ENCODE results near the gene APBB1. TPM values are rescaled to one million over a fixed set of nuclear protein-coding genes. Genes with fewer than 3 reads are reported as not detected.

Gene APBB1
- total and polyA plus RNA-seq, 2 of the 4 experiments (the other 2 are of a cell fraction): 39.4 to 44.1 TPM

DNA sequence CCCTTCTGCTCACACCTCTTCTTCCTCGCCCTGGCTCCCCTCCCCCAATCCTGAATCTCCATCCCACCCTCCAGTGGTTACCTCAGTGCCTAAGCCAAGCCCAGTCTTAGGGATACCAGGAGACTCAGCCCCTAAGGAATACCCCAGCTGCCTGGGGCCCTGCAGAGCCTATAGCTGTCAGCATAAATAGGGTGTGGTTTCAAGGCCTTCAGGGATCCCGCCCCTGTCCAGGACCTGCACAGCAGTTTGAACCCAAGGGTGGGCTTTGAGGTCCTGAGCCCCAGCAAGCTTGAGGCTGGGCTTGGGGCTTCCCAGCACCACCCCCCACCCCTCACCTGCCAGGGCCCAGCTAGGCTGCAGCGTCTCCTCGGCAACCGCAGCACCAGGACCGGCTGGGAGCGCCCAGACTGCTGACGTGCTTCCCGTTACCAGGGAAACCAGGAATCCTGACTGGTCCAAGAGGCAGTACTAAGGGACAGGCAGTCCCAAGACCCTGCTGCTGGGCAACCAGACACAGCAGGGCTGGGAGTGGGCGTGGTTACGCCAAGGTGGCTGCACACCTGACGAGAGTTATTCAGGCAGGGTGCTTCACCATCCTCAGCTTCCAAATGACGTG is 13.7 kb downstream of the APBB1 start:
- in situ Hi-C loops (cut with MboI; ENCODE audit: low sequenced_read_pairs) (no loop called here), dilution Hi-C loops (cut with HindIII; ENCODE audit: low sequenced_read_pairs, unreplicated experiment) (no loop called here), intact Hi-C loops (cut with micrococcal nuclease) (no loop called here)
- H3K4me2 ChIP-seq (ENCODE audit: low read depth, low read length): no peak overlapping the region
- H3K18ac ChIP-seq (ENCODE audit: low read depth, low read length): no peak overlapping the region
- POLR2A ChIA-PET (ENCODE audit: unreplicated experiment): no interaction called here
- H2AK5ac ChIP-seq (ENCODE audit: low read depth, low read length): no peak overlapping the region
- no peak overlapping the region for H3K14ac ChIP-seq (replicated peaks; ENCODE audit: low read depth, low read length)
- no peaks in the 10 kb centered on the region for H3K9me3 ChIP-seq (ENCODE audit: control insufficient read depth, insufficient read depth, low read length)
- no peak overlapping the region; the same call in 1 of the 2 replicates for H3K27ac ChIP-seq (ENCODE audit: insufficient read depth, low read length)
- H3K56ac ChIP-seq (ENCODE audit: extremely low read depth, insufficient read depth, low read length): no peak overlapping the region
- no peak overlapping the region for H4K91ac ChIP-seq (ENCODE audit: insufficient read depth, low read depth, low read length)
- no peak overlapping the region; the same call in 1 of the 2 replicates for H3K4ac ChIP-seq (ENCODE audit: low read depth, low read length)
- H2BK15ac ChIP-seq (ENCODE audit: low read depth, low read length): no peak overlapping the region
- no CpG with 5 or more reads among the region's 13 CpGs for WGBS, 2 experiments (ENCODE audit: extremely low coverage in 2 of 2, insufficient read length in 1 of 2)
- H3K27me3 ChIP-seq (ENCODE audit: control insufficient read depth, insufficient read depth, low read length): no peaks in the 10 kb centered on the region
- H3K36me3 ChIP-seq (ENCODE audit: control insufficient read depth, insufficient read depth, low read length): peaks cover 23% of the 10 kb centered on the region
- no peak for ATAC-seq (ENCODE audit: low read depth)
- no peak overlapping the region for H2AFZ ChIP-seq (replicated peaks; ENCODE audit: low read length, poor library complexity)
- BruUV-seq (replicated peaks): no TSS peak
- no peak overlapping the region for H4K5ac ChIP-seq (ENCODE audit: low read depth, low read length)
- H3K9ac ChIP-seq (ENCODE audit: low read depth, low read length): no peak overlapping the region
- DNase-seq: no peak
- no peak overlapping the region for H2BK120ac ChIP-seq (ENCODE audit: low read depth, low read length)
- peaks cover 8% of the 10 kb centered on the region for H3K4me1 ChIP-seq (ENCODE audit: control insufficient read depth, insufficient read depth, low read length)
- no peak overlapping the region for H3K4me3 ChIP-seq (ENCODE audit: insufficient read depth, low read depth, low read length)
- H2AK9ac ChIP-seq (replicated peaks; ENCODE audit: low read depth, low read length, poor library complexity): no peak overlapping the region
- TF ChIP-seq CEBPB (IDR thresholded peaks at IDR 0.05; ENCODE audit: low read depth, low read length): no peak
- no peak for TF ChIP-seq RFX5 (IDR thresholded peaks at IDR 0.05; ENCODE audit: low read depth, low read length)
- TF ChIP-seq RCOR1 (IDR thresholded peaks at IDR 0.05; ENCODE audit: insufficient replicate concordance, low read length): no peak
- no peak for TF ChIP-seq POLR2A (IDR thresholded peaks at IDR 0.05; ENCODE audit: low read depth, low read length)
- TF ChIP-seq, protein P1, sequence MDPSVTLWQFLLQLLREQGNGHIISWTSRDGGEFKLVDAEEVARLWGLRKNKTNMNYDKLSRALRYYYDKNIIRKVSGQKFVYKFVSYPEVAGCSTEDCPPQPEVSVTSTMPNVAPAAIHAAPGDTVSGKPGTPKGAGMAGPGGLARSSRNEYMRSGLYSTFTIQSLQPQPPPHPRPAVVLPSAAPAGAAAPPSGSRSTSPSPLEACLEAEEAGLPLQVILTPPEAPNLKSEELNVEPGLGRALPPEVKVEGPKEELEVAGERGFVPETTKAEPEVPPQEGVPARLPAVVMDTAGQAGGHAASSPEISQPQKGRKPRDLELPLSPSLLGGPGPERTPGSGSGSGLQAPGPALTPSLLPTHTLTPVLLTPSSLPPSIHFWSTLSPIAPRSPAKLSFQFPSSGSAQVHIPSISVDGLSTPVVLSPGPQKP (IDR thresholded peaks at IDR 0.05; ENCODE audit: borderline replicate concordance, low read depth, low read length): no peak
- TF ChIP-seq FOS (IDR thresholded peaks at IDR 0.05; ENCODE audit: low read depth, low read length): no peak
- TF ChIP-seq RAD21 (IDR thresholded peaks at IDR 0.05; ENCODE audit: low read length): no peak
- TF ChIP-seq, protein P2, sequence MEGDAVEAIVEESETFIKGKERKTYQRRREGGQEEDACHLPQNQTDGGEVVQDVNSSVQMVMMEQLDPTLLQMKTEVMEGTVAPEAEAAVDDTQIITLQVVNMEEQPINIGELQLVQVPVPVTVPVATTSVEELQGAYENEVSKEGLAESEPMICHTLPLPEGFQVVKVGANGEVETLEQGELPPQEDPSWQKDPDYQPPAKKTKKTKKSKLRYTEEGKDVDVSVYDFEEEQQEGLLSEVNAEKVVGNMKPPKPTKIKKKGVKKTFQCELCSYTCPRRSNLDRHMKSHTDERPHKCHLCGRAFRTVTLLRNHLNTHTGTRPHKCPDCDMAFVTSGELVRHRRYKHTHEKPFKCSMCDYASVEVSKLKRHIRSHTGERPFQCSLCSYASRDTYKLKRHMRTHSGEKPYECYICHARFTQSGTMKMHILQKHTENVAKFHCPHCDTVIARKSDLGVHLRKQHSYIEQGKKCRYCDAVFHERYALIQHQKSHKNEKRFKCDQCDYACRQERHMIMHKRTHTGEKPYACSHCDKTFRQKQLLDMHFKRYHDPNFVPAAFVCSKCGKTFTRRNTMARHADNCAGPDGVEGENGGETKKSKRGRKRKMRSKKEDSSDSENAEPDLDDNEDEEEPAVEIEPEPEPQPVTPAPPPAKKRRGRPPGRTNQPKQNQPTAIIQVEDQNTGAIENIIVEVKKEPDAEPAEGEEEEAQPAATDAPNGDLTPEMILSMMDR (conservative IDR thresholded peaks at IDR 0.05; ENCODE audit: low read depth, low read length): no peak
- TF ChIP-seq MAFK (IDR thresholded peaks at IDR 0.05; ENCODE audit: low read depth, low read length): no peak
- no peak for TF ChIP-seq MAZ (IDR thresholded peaks at IDR 0.05; ENCODE audit: borderline replicate concordance, low read depth, low read length)
- no peak for TF ChIP-seq CHD1 (IDR thresholded peaks at IDR 0.05; ENCODE audit: low read depth, low read length)
- TF ChIP-seq MXI1 (IDR thresholded peaks at IDR 0.05; ENCODE audit: borderline replicate concordance, low read depth, low read length): no peak
- no peak for TF ChIP-seq BHLHE40 (IDR thresholded peaks at IDR 0.05; ENCODE audit: low read depth, low read length)
- no peak for TF ChIP-seq SMC3 (IDR thresholded peaks at IDR 0.05; ENCODE audit: low read depth, low read length)
- TF ChIP-seq NFE2L2 (IDR thresholded peaks at IDR 0.05; ENCODE audit: low read depth, low read length): no peak
- TF ChIP-seq, protein P3, sequence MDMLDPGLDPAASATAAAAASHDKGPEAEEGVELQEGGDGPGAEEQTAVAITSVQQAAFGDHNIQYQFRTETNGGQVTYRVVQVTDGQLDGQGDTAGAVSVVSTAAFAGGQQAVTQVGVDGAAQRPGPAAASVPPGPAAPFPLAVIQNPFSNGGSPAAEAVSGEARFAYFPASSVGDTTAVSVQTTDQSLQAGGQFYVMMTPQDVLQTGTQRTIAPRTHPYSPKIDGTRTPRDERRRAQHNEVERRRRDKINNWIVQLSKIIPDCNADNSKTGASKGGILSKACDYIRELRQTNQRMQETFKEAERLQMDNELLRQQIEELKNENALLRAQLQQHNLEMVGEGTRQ (IDR thresholded peaks at IDR 0.05; ENCODE audit: low read depth, low read length): no peak
- CTCF ChIA-PET: no interaction called here
- no peak overlapping the region for H2BK20ac ChIP-seq (ENCODE audit: low read depth, low read length)
- H4K20me1 ChIP-seq (ENCODE audit: insufficient read depth, low read length): peaks cover 8% of the 10 kb centered on the region
- peaks cover 4 to 18% of the 10 kb centered on the region in 2 experiments for H3K79me1 ChIP-seq (ENCODE audit: low read depth in 1 of 2, low read length in 2 of 2)
- no peak overlapping the region for H4K8ac ChIP-seq (ENCODE audit: low read depth in 2 of 2, low read length in 2 of 2)
- no peak overlapping the region for H2BK5ac ChIP-seq (ENCODE audit: low read depth, low read length, poor library complexity, severe bottlenecking)
- peaks cover 29% of the 10 kb centered on the region for H3K9me1 ChIP-seq (ENCODE audit: insufficient read depth, low read length)
- no peak overlapping the region for H3K23ac ChIP-seq (ENCODE audit: low read depth, low read length)
